NCI-H1092 (cell line): ENCODE measurements around the gene SPATA33.
"Not testable (repeated sequence)": the region's sequence is repeated elsewhere in the genome, so short reads cannot be mapped to it uniquely, and the experiment has no call there.

ENCODE experiments used
- DNase-seq: peaks from one replicate; lab custom pipeline; 2025; lab: John Stamatoyannopoulos, UW

SPATA33 gene

DNA sequence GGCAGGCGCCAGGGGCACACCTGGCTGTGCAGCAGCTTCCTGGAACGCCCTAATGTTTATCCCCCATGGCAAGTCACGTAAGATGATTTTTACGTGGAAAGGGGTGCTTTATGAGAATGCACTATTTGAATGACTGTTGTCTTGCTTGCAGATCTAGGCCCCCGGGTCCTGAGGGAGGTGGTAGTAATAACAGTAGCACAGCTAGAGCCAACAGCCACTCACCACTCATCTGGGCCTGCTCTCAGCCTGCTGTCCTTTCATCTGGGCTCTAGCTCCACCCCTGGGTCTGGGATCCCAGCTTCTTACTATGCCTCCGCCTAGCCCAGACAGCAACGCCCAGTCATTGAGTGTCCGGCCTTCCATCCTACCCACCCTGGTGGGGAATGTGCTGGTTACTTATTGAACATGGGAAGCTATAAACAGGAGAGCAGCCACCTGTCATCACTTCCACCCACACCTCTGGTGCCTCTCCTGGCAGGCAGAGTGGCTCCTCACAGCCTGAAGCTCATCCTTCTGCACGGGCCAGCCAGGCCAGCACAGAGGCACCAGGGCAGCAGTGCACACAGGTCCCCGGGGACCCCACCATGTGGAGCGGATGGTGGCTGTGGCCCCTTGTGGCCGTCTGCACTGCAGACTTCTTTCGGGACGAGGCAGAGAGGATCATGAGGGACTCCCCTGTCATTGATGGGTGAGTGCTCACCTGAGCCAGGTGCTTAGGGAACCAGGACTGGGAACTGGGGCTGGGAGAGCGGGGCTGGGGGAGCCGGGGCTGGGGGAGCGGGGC lies 27.6 kb upstream of the SPATA33 start:
- DNase-seq = no peak

GRCh38 chr16:89633064-89633631 lies 24.5 kb upstream of the SPATA33 start:
- DNase-seq = no peak

DNA sequence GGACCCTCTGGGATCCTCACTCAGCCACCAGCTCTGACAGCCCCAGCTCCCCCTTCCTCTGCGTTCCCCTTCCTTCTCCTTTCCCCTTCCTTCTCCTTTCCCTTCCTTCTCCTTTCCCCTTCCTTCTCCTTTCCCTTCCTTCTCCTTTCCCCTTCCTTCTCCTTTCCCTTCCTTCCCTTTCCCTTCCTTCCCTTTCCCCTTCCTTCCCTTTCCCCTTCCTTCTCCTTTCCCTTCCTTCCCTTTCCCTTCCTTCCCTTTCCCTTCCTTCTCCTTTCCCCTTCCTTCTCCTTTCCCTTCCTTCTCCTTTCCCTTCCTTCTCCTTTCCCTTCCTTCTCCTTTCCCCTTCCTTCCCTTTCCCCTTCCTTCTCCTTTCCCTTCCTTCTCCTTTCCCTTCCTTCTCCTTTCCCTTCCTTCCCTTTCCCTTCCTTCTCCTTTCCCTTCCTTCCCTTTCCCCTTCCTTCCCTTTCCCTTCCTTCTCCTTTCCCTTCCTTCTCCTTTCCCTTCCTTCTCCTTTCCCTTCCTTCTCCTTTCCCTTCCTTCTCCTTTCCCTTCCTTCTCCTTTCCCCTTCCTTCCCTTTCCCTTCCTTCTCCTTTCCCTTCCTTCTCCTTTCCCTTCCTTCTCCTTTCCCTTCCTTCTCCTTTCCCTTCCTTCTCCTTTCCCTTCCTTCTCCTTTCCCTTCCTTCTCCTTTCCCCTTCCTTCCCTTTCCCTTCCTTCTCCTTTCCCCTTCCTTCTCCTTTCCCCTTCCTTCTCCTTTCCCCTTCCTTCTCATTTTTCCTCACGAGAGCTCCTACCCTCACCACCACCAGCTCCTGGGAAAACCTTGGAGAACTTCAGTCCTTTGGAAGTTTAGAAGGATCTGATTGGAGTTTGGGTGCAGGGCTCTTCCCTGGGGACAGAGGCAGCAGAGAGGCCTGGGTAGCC lies 22.9 kb upstream of the SPATA33 start:
- not testable (repeated sequence) for DNase-seq

- DNase-seq = no peak
These were observed 21.0 kb upstream of the SPATA33 start for GRCh38 chr16:89636663-89637062.

DNA sequence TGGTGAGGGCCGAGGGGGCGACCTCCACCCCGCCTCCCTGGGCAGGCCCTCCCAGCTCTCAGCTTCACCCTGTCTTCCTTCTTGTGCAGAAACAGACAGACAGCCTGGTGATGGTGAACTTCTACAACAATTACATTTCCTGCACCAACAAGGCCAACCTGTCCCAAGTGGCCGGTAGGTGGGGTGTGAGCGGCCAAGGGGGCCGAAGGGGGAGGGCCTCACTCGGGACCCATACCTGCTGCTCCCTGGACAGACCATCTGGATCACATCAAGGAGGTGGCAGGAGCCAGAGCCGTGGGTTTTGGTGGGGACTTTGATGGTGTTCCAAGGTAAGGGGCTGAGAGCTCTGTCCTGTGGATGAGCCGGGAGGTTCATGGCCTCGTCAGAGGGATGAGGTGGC lies 20.3 kb upstream of the SPATA33 start:
- DNase-seq = no peak

- DNase-seq = no peak
These were observed 19.2 kb upstream of the SPATA33 start for GRCh38 chr16:89638455-89638854.

- DNase-seq = no peak
These were observed 18.3 kb upstream of the SPATA33 start for GRCh38 chr16:89639385-89639784.

DNA sequence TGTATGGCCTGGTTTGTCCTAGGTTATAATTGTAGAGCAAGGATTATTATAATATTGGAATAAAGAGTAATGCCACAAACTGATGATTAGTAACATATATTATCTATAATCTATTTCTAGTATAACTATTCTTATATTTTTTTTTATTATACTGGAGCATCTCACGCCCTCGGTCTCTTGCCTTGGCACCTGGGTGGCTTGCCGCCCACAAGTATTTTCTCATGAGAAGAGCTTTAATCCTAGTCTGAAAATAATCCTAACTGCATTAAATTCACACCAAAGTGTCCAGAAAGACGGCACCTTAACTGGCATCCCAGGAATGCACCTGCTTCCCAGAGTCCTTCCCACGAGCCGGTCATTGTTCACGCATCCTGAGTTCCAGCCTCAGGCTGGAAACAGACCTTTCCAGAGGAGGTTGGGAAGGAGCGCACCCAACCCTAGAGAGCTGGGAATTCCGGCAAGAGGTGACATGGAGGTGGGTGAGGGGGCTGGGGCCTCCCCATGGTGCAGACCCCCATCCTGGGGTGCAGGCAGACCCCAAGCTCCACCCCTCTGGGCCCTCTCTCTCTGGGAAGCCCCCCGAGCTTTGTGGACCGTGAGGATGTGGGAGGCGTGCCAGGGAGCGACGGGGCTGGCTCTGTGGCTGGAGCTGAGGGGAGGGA lies 16.0 kb upstream of the SPATA33 start:
- no peak for DNase-seq

GRCh38 chr16:89642574-89642973 lies 15.1 kb upstream of the SPATA33 start:
- DNase-seq = no peak

DNA sequence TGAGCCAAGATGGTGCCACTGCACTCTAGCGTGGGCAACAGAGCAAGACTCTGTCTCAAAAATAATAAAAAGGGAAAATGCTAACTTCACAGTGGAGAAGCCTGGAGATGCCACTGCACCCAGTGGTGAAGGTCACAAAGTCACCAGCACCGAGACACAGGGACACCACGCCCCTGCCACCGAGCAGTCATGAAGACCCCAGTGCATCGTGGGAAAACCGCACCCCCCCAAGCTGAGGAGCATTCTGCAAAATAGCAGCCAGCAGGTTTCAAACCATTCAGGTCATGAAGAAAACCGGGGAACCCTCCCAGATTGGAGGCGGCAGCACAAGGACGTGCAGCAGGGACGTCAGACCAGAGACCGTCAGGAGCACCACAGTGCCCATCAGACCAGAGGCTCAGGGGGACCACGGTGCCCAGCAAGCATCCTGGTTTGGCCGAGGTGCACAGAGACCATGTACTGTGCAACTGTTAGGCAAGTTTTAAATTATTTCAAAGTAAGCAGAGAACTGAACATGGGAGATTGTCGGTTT lies 13.8 kb upstream of the SPATA33 start:
- DNase-seq = no peak

DNA sequence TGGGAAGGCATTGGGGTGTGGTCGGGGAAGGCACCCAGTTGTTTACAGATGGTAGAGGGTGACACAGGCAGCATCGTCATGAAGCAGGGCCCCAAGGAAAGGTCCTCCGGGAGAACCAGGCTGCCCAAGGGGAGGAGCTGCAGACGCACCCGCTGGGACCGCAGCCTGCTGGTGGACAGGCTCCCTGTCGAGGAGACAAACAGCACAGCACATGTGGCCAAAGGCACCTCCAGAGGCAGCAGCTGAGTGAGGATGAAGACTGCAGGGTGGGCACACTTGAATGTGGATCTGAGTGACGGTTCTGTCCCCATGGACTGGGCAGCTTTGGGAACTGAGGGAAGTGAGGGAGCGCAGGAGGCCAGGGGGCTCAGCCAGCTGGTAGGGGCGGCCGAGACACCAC lies 12.5 kb upstream of the SPATA33 start:
- no peak for DNase-seq

DNA sequence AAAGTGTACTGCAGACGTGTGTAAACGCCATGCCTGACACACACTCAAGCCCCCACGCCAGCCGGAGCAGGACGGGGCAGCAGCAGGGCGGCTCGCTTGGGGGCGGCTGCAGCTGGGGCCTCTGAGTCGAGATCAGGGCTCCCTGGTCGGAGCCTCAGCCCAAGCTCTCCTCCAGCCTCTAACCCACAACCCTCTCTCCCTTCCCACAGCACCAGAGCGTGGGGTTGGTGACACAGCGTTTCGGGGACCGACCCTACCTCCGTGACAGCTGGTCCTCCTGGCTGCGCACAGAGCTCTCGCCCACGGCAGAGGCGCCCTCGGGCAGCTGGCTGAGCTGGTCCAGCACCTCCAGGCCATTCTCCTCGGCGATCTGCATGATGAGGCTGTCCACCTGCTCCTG lies 11.4 kb upstream of the SPATA33 start:
- DNase-seq = no peak

DNA sequence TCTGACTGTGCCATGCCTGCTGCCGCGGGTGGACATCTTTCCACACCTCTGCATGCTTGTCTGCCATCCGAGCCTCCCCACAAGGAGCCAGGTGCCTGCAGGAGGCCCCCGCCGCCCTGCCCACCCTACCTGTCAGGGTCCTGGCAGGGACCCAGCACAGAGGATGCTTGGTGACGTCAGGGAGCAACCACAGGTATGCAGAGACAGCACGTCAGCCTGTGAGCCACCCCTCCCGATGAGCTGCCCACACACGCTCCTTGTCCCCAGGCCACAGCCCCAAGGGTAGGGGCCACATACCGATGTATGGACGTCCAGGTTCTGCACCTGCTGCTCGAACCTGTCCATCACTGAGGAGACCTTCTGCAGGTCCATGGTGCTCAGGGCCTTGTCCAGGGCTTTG lies 10.7 kb upstream of the SPATA33 start:
- no peak for DNase-seq

DNA sequence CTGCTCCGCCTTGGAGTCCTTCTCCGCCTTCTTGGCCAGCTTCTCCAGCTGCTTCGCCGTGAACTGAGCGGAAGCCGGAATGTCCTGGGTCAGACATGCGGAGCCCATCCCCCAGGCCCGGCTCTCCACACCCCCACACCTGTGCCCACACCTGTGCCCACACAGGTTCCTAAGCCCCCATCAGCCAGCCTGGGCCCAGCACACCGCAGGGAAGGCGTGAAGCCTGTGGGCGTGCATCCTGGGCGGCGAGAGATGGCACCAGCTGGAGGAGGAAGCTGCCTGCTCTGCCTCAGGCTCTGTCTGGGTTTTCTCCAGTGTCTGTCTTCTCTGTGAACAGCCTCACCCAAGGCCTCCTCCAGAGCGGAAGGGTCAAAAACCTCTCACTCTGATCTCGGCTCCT lies 6.1 kb upstream of the SPATA33 start:
- no peak for DNase-seq

DNA sequence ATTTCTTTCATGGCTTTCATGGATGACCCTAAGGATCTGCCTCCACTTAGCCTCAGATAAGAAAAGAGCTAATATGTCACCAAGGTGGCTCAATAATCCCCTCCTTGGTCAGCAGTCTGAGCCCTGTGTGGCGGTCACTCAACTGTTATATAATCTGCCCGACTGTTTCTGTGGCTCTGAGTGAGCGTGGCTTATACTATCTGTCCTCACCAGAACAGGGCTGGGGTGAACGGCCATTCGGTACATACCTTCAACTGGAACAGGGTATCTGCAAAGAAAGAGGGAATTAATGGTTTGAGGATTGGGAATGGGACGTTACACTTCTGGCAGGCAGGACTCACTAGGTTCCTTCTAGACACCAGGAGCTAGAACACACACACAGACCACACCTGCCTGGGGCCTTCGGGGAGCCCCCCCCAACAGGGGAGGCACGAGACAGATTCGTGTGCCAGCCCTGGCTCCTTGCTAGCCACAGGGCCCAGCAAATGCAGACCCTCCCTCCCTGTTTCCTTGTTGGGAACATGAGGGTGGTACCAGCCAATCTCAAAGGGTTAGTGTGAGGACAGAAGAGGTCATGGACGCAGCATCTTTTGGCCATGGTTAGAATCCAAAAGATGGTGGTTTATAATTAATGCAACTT lies 3.9 kb upstream of the SPATA33 start:
- no peak for DNase-seq

GRCh38 chr16:89655062-89655643 lies 2.5 kb upstream of the SPATA33 start:
- DNase-seq = no peak

- DNase-seq = no peak
These were observed 1.1 kb upstream of the SPATA33 start for GRCh38 chr16:89656435-89657121.

DNA sequence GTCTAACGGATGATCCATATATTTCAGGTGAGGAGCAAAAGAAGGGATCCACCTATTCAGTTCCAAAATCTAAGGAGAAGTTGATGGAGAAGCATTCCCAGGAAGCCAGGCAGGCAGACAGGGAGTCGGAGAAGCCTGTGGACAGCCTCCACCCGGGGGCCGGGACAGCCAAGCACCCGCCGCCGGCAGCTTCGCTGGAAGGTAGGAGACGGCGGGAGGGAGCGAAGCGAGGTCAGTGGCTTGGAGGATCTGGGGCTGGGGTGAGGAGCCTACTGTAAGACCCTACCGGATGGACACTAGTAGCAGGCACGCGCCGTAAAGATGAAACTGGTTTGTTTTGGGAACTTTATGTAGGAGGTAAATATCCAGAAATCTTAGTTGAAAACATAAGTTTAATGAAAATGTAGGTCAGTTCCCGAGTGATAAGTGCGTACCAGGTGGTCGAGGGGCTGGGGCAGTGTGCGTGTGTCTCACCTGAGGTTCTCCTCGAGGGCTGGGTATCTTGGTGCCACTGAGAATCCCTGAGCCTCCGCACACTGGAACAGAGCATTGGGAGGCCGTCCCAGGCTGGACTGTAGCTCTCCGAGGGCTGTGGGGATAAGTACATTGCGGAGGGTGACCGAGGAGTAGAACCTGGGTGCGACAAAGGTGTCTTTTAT lies 714 bp downstream of the SPATA33 start:
- DNase-seq = no peak

DNA sequence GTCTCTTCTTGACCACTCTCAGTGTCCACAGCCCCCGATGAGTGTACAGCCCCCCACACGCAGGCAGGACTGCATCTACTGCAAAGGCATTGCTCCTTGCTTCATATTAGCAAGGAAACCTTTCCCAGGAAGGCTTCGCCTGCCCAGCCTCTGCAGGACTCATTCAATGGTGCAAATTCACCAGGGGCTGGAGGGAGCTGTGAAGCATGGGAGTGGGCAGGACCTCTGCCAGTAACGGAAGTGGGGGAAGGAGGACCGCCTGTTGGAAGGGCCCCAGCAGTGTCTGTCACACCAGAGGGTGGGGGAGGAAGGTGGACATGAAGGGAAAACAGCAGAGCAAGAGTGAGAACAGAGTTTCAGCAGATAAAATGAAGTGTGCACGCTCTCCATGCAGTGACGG lies 2.5 kb downstream of the SPATA33 start:
- DNase-seq = no peak

GRCh38 chr16:89661215-89661614 lies 3.6 kb downstream of the SPATA33 start:
- no peak for DNase-seq
